Right hindlimb (tissue), 1 donor: ENCODE measurements around the gene RAP1GAP2.
"Not testable (repeated sequence)": the region's sequence is repeated elsewhere in the genome, so short reads cannot be mapped to it uniquely, and the experiment has no call there.

Experiments used
- DNase-seq: peaks from one replicate; pipeline ENCODE4 v3.0.0-alpha.2; 2018

Gene RAP1GAP2

GRCh38 chr17:2815781-2816185, 19.5 kb downstream of the RAP1GAP2 start:
- no peak for DNase-seq

DNA sequence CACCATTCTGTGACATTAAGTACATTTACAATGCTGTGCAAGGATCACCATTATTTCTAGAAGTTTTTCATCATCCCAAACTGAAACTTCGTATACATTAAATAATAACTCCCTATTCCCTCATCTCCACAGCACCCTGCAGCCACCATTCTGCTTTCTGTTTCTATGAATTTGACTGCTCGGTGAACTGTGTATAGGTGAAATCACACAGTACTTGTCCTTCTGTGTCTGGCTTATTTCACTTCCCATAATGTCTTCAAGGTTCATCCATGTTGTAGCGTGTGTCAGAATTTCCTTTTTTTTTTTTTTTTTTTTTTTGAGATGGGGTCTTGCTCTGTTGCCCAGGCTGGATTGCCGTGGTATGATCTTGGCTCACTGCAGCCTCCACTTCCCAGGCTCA, 20.4 kb downstream of the RAP1GAP2 start:
- DNase-seq, result no peak

DNA sequence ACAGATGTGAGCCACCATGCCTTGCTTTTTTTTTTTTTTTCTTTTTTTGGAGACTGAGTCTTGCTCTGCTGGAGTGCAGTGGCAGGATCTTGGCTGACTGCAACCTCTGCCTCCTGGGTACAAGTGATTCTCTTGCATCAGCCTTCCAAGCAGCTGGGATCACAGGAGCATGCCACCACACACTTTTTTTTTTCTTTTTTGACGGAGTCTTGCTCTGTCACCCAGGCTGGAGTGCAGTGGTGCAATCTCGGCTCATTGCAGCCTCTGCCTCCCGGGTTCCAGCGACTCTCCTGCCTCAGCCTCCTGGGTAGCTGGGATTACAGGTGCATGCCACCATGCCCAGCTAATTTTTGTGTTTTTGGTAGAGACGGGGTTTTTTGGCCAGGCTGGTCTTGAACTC, 23.1 kb downstream of the RAP1GAP2 start:
- DNase-seq, result not testable (repeated sequence)

DNA sequence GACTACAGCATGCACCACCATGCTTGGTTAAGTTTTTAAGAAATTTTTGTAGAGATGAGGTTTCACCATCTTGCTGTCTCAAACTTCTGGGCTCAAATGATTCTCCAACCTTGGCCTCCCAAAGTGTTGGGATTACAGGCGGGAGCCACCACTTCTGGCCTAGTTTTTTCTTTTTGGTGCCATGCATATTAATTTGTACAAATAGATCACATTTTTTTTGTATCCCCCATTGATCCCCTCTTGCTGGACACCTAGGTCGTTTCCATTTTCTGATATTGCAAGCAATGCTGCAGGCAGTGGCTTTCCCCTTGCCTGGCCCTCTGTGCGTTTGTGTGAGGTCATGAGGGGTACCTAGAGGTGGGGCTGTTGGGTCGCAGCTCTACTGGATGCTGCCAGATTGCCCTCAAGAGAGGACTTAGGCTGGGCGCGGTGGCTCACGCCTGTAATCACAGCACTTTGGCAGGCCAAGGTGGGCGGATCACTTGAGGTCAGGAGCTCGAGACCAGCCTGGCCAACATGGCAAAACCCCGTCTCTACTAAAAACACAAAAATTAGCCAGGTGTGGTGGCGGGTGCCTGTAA, 23.8 kb downstream of the RAP1GAP2 start:
- DNase-seq, result no peak

DNA sequence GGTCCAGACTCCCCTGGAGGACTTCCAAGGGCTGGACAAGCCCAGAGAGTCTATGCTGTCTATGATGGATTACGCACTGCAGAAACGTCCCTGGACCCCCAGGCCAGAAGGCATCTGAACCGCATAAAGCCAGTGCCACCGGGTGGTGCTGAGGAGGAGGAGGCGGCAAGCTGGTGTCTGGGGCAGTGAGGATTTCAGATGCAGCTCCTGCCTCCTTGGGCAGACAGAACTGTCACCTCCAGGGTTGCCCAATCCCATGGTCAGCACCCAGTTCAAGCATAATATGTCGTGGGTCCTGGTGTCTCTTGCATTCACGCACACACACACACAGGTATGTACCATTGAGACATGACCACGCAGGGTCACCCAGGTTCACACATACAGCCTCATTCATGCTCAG, 25.6 kb downstream of the RAP1GAP2 start:
- no peak for DNase-seq

GRCh38 chr17:2822358-2822757, 26.1 kb downstream of the RAP1GAP2 start:
- no peak for DNase-seq

GRCh38 chr17:2825253-2825970, 29.2 kb downstream of the RAP1GAP2 start:
- no peak for DNase-seq

DNA sequence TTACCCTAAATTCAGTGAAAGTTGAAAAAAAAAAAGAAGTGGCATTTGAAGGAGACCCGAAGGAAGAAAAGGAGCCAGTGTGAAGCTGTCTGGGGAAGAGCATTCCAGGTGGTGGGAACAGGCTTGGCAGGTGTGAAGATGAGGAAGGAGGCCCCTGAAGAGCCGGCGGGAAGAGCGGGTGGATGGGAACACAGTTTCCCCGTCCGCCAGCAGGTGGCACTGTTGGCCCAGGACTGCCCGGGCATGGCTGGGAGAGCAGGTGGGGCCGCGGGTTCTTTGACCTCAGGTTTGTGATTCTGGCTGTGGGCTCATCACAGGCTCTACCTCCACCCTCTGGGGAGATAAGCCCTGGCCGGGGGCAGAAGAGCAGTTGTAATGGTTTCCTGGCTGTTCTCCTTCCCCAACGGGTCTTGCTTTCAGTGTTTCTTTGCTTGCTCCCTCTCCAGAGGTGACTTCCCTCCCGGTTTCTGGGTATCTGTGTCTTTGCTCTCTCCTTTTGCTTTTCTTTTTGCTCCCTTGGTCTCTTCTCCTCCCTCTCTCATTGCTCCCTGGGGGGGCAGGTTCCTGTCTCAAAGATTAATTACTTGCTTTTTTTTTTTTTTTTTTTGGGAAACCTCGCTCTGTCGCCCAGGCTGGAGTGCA, 32.3 kb downstream of the RAP1GAP2 start:
- peak; percentile 77 for DNase-seq

GRCh38 chr17:2830678-2831077, 34.4 kb downstream of the RAP1GAP2 start:
- DNase-seq, result no peak

DNA sequence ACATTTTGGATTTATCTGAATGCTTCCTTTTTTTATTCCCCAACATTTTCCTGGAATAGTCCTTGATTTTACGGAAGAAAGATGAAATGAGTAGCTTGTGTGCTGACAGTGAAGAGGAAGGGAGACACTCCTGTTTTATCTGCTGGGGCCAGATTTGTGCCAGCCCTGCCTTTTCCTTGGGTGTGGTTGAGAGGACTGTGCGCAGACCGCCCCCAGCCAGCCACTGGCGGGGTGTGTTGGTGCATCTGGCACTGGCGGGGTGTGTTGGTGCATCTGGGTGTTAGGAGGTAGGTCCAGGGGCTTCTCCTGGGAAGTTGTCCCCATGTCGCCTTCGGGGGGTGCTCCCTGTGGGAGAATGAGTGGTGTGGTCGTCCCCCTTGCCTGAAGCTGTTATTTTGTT, 39.5 kb downstream of the RAP1GAP2 start:
- no peak for DNase-seq

GRCh38 chr17:2837147-2837561, 40.9 kb downstream of the RAP1GAP2 start:
- no peak for DNase-seq

DNA sequence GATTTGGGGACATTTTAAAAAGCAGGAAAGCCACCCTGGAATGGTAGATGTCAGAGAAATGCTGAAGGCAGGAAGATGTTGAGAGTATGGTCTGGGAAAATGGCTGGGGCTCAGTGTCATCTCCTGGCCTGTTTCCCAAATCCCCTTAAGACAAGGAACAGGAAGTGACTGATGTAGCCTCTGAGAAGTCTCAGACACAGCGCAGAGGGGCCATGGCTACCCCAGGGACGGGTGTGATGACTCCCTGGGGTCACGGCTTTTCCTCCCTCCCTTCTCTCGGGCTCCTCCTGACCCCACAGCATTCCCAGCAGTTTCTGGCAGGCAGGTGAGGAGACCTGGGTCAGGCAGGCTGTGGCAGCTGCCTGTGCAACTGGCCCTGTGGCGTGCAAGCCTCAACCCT, 45.4 kb downstream of the RAP1GAP2 start:
- no peak for DNase-seq

DNA sequence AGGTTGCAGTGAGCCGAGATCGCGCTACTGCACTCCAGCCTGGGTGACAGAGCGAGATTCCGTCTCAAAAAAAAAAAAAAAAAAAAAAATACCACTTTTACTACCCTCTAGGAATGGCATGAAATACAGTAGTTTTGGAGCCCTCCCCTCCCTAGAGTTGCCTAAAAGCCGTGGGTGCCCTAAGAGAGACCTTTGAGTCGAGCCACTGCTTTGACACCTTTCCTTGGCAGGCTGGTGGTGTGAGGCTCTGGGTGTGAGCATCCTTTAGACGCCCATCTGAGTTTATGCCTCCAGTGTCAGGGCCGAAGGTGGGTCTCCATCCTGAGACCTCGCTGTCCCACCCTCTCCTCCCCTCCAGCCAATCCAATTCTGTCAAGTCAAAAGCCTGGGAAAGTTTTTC, 46.2 kb downstream of the RAP1GAP2 start:
- DNase-seq, result no peak

DNA sequence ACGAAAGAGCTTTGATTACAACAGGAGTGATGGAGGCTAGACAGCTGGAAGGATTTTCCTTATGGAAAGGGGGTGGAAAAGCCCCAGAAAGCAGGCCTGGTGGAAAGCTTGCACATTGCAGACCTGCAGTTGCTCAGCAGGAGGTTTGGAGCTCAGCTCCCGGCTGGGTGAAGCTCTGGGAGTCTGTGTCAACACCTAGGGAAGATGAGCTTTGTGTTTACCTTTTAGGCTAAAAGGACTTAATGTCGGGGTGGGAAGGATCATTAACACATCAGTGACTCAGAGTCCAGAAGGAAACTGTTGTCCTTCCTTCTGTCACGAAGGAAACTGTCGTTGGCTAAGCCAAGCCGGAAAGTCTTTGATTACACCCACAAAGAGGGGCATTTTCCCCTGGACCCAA, 48.2 kb downstream of the RAP1GAP2 start:
- DNase-seq, result no peak

DNA sequence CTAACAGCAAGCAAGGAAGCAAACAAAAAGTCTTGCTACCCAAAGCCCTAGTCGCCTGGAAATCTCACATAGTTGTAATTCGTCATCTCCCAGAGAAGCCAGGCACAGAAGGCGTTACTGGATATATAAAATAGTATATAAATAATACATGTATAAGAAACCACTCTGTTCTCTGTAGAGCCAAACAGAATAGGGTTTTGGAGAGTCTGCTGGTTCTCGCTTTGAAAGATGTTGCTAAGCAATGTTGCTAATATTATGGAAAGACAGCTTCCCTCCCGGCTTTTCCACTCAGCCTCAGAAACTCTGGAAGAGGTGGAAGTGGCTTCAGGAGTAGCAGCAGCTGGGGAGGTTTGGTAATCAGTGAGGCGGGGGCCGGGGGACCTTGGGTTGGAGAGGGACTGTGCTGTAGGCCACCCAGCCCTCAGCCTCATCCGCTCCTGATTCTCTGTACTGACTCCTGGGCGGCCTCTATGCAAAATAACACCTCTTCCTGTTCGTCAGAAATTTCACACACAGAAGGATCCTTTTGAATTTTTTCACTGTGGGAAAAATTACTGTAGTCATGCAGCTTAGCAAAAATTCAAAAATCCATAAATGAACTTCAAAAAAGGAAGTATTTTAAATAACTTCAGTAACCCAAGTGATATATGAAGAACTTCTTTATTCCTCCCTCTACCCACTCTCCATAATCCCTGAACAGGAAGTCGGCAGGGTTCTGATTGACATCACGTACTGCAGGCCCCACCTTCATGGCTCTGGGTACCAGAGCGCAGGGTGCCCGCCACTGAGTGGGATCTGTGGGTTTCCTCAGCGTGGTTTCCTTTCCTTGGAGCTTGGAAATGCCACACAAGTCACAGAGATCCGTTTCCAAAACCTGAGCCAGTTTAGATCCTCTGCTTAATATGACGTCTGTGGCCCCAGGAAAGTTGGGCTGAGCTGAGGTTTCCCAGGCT, 51.4 kb downstream of the RAP1GAP2 start:
- DNase-seq, result peak; percentile 74

GRCh38 chr17:2849327-2849670, 53.1 kb downstream of the RAP1GAP2 start:
- DNase-seq, result no peak

DNA sequence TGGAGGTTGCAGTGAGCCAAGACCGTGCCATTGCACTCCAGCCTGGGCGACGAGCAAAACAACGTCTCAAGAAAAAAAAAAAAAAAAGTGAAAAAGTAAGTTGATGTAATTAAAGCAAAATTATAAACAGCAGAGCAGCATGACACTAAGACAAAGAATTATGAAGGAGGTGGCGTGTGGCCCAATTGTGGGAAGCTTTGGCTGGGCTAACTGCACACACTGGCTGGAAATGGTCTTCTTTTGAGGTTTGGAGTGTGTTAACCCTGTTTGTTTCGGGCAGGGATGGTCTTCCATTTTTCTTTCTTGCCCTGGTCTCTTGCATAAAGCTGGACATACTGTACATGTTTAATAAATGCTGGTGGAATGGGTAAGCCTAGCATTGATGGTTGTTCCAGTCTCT, 54.8 kb downstream of the RAP1GAP2 start:
- DNase-seq, result no peak

DNA sequence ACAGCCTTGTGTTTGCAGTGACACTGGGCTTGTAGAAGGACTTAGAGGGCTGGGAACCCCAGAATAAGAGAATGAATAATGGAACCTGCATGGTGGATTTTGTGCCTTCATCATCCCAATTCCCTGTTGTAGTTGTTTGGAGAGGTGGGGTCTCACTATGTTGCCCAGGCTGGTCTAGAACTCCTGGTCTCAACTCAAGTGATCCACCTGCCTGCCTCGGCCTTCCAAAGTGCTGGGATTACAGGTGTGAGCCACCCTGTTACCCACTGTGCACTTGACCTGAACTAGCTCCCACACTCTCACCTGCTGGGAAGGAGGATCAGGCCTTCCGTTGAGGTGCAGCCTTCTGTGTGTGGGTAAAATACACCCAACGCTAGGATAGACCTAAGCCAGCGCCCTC, 55.4 kb downstream of the RAP1GAP2 start:
- DNase-seq, result no peak

GRCh38 chr17:2852221-2852620, 56.0 kb downstream of the RAP1GAP2 start:
- no peak for DNase-seq

DNA sequence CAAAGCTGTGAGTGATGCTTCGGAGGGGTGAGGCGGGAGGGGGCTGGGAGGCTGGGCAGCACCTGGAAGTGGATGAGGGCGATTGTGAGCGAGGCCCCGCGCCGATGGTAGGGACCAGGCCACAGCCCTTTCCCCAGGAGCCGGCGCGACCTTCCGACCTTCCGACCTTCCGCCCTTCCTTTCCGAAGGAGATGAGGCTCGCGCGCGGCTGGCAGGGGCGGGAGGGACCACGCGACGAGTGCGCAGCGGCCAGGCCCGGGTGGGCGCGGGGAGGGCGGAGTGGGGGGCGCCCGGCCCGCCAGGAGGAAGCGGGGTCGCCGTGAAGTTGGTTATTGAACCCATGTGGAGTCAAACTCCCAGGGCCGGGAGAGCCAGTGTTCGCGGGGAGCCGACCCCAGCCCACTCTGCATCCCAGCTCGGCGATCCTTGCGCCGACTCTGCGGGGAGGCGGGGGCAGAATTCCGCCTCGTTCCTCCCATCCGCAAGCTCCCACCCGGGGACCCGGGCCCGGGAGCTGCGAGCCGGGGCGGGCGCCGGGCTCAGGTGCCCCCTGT, 56.6 kb downstream of the RAP1GAP2 start:
- DNase-seq, result no peak

GRCh38 chr17:2853283-2854142, 57.3 kb downstream of the RAP1GAP2 start:
- DNase-seq, result peak; percentile 57
